NCI-H2029 treated with DMSO at 0.1 percent for 48 hours (cell line): Measurements from ENCODE around the gene CYBC1.

Experiments
- DNase-seq: peaks from one replicate; lab custom pipeline; 2025; lab: John Stamatoyannopoulos, UW

The CYBC1 gene

DNA sequence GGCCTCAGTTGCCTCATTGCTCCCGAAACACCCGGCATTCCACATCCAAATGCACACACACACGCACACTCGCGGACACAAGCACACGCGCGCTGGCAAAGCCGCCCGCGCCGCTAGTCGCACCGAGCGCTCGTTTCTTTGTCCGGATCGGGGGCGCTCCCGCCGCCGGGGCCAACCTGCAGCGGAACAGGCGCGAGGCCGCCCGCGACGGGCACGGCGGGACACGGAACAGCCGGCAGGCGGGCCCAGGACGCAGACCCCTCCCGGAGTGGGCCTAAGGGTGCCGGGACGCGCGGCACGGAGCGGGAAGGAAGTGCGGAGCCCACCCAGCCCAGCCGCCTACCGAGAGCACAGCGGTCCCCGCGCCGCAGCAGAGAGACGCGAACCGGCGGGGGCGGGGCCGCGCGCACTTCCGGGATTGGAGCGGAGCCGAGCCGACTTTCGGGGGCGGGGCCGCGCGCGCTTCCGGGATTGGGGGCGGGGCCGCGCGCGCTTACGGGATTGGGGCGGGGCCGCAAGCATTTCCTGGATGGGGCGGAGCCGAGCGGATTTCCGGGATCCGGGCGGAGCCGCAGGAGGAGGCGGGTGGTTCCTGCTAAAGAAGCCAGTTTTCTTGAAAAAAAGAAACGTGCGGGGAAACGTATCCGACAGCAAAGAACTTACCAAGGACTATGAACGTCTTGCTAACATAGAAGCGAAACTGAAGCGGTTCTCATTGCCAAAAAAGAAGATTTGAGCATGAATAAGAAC, at the start of gene CYBC1:
Gene CYBC1, minus strand, starts transcription at position 396 of the 750 bp plus-strand sequence. CDS start 1,498 bp downstream, outside the sequence.
- peak; percentile 35 for DNase-seq

DNA sequence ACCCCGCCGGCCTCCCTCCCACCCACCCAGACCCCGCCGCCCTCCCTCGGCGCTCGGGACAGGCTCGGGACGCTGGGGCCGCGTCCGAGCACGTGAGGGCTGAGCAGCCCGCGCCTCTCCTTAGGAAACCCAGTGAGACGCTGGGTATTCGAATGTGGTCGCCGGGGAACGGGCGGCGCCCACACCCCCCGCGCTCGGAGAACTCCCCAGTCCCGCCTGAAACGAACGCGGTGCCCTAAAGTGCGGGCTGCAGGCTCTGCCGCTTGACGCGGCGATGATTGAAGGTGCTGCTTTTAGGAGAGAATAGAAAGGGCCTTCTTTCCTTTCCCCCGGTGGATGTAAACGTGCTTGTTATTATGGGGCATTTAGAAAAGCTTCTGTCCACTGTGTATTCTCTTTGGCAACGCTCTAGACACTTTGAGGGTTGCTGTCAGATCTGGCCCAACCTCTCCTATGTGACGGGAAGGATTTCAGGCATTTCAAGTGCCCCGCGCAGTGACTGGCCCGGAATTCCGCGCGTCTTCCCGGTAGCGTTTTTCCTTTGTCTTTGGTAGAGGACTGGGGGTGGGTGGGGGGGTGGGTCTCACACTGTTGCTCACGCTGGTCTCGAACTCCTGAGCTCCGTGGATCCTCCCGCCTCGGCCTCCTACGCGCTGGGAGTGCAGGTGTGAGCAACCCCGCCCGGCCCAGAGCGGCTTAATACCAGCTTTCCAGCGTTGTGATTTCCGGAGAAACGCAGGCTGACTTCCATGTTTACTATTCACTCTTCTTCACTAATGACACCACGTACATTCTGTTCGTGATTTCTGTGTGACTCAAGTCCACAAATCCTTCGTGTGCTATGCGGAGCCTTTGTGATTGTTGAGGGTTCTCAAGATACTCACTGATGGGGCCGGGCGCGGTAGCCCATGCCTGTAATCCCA, 47.2 kb upstream of the CYBC1 start:
- DNase-seq = no peak

DNA sequence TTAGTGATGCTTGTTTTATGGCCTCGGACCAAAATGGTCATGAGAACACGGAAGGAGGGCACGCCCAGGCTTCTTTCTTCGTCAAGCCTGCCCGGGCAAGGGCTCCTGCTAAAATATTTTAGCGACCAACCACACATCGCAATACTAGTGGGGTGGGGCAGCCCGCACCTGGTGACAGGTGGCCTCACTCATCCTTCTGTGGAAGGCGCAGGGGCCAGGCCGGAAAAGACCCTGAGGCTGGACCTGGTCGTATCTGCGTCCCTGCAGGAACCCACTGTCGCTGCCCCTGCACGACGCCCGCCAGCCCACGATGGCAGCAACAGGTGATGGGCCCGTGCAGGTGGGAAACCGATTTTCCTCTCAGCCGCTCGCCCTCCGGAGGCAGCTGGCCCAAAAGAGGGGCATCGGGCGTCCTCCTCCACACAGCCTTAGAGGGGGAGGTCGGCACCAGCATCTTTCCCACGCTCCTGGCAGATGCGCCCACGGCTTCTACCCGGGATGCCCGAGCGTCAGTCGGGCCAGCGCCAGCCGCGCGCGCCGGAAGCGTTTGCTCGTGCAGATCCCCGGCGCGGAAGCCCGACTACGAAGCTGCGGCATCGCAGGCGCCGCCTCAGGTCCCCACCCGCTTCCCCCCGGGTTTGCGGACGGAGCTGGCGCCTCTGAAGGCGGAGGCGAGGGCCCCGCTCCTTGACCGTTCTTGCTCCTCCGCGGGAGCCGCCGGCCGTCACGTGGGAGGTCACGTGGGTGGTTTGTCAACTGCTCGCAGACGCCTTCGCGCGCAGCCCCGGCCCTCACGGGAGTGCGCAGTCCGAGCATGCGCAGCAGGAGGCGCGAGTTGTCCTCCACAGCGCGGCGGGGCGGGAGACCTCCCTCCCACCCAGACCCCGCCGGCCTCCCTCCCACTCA, 46.2 kb upstream of the CYBC1 start:
- DNase-seq = peak; percentile 33

DNA sequence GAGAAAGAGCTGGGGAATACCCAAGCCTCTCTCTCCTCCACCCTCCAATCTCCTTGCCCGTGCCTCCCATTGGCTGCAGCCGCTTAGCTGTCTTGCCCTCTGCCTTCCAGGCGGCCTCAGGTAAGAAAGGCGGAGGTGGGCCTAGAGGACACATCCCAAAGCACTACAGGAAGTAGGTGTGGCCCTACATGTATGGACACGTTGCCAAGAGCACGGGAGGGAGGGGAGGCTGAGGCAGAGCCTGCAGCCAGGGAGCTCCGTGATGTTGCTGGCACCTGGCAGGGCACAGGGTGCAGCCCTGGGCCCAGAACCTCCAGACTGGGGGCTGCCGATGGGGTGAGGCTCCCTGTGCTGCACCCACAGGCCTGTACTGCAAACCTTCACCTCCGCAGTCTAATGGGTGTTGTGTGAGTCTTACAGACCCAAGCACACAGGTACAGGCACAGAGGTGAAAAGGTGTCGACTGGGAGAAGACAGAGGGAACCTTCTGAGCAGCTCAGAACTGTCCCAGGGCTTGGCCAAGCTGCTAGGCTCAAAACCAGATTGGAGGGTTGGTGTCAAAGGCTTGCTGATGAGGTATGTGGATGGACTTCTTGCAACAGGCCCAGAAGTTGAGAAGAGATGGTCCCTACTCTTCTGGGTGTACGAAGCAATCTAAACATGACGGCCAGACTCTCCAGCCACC, 45.4 kb upstream of the CYBC1 start:
- peak; percentile 60 for DNase-seq

DNA sequence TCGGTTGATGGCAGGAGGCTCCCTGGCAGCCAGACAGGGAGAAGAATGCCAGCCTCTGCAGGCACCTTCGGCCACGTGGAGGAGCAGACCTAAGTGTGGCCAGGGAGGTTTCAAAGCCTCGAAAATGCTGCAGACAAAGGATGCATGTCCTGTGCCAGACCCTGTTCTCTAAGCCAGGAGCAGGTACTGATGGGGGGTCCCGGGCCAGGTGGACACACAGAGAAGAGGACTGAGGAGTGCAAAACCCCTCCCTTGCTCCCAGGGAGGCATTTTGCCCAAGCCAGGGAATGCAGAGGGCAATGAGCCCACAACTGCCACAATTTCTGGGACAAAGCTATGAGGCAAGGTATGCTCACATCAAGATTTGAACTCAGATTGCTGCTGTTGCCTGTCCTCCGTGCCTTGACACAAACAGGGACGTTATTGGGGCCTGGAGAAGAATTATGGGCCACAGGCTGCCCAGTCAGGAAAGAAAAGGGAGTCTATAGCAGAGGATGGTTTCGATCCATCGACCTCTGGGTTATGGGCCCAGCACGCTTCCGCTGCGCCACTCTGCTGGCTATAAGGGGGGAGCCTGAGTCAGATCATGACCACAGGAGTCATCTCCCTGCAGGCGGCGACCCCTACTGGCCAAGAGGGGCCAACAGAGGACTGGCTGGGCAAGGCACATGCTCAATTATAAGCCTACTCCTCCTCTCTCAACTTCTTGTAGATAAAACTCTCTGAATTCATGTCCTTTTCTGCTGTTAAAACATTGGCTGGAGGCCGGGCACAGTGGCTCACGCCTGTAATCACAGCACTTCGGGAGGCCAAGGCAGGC, 43.9 kb upstream of the CYBC1 start:
- DNase-seq = peak; percentile 59

DNA sequence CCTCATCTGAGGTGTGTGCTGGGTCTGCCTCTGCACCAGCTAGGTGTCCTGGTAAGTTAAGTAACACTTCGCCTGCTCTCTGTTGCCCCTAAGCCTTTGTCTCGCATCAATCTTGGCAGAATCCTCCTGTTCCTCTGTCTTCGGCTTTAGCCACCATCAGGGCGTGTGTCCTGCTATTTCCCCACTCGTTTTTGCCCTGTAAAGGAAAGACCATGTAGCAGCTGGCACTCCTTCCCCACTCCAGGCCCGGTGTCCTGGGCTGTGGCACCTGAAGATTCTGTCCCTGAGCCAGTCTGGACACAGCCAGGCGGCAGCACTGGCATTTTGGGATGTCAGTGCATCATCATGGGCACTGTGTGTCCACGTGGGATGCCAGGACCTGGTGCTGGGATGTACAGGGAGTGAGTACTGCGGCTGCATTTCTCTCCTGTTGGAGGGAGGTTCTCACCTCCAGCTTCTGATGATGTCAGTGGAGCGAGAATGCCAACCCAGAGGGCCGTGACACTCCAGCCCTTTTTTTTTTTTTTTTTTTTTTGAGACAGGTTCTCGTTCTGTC, 42.8 kb upstream of the CYBC1 start:
- no peak for DNase-seq

DNA sequence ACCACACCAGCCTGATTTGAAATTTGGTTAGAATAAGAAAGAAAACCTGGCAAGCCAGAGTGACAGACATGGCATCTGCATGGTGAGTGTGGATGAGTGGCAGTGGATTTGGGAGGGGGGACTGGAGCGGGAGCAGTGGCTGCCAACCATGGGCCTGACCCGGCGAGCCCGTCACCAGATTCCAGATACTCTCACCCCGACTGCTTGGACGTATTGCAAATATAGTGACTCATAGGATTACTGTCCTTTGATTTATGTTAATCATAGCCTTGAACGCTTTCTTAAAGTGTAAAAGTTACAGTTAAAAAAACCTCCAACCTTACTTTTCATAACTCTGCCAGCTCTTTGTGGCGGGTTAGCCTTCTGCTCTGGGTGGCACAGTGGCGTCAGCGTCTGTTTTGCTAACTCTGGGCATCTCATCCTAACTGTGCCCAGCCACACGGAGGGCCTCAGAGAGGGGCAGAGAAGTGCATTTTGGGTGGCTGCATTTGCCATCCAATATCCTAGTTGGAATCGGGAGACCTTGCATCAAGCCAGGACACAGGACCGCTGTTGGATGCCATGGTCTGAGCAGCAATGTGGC, 42.2 kb upstream of the CYBC1 start:
- DNase-seq = no peak

DNA sequence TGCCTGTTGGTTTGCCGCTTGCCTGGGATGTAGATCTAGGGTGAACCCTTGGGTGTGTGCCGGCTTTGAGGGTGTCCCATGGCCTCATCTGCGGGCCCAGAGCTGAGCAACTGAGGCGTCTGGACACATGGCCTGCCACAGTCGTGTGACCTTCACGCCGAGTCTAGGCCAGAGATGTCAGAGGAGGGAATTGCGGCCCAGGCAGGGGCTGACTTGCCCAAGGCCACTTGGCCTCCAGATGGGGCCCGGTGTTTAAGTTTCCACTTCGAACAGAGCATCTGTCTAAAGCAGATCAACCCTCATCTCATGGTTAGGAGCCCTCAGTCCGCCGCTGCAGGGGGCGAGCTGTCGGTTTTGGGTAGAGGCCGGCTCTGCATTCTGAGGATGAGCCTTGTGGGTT, 41.0 kb upstream of the CYBC1 start:
- no peak for DNase-seq

DNA sequence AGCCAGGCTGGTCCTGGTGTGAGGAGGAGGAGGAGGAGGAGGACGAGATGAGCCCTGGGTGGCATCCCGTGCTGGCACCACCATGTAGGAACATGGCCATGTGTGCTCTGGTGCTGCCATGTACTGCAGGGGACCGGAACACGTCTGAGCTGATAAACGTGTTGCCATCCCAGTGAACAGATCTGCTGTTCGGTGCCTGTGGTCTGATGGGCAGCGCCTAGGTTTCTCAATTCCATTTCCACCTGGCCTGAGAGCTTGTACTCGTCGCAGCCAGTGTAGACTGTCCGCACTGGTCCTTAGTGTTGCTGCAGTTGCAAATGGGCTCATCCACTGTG, 40.6 kb upstream of the CYBC1 start:
- no peak for DNase-seq

DNA sequence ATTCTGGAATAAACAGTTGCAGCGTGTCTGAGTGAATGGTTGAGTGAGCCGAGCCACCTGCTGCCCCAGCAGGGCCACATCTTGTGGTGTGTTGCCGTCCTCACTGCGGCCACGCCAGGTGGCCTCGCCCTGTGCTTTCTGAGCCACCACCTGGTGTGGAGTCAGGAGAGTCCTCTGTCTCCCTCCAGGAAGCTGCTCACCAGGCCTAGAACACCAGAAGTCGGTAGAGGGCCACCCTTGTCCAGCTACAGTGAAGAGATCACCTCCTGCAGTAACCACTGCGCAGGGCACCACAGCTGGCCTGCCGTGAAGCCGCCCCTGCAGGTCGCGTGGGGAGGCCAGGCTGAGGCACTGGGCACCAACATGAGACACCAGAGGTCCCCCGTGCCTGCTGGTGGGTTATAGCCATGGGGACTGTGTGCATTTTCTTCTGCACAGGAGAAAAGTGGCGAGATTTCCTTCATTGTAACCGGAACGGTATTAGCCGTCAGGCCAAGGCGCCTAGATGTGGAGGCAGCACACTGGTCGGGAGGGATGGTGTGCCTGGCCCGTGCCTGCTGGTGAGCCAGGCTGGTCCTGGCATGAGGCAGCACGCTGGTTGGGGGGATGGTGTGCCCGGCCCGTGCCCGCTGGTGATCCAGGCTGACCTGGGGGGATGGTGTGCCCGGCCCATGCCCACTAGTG, 40.1 kb upstream of the CYBC1 start:
- no peak for DNase-seq

DNA sequence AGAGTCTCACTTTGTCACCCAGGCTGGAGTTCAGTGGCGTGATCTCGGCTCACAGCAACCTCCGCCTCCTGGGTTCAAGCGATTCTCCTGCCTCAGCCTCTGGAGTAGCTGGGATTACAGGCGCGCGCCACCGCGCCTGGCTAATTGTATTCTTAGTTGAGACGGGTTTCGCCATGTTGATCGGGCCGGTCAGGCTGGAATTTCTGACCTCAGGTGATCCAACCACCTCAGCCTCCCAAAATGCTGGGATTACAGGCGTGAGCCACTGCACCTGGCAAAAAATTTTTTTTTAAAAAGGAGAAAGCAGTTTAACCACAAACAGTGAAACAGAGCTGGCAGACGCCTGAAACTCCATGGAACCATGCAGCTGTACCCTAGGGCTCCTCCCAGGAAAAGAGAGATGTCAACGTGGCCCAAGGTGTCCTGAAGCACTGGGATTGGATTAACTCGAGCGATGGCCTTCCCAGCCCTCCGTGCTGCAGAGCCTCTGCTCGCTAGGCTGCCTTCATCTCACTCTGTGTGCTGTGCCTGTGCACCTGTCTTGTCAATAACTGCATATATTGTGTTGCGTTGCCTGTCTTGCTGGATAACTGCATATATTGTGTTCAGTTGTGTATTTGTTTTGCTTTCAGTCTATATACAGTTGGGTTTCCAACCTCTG, 39.4 kb upstream of the CYBC1 start:
- no peak for DNase-seq

DNA sequence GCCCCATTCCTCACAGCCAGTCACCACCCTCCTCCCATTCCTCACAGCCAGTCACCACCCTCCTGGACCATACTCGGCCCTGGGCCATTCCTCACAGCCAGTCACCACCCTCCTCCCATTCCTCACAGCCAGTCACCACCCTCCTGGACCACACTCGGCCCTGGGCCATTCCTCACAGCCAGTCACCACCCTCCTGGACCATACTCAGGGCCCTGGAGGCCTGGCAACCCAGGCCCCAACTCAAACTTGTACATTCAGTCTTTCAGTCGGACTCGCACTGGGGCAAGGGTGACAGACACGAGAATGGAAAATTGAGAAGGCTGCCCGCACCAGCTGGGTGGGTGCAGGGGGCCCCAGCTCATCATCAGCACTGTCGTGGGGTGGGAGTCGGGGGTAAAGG, 38.6 kb upstream of the CYBC1 start:
- no peak for DNase-seq

DNA sequence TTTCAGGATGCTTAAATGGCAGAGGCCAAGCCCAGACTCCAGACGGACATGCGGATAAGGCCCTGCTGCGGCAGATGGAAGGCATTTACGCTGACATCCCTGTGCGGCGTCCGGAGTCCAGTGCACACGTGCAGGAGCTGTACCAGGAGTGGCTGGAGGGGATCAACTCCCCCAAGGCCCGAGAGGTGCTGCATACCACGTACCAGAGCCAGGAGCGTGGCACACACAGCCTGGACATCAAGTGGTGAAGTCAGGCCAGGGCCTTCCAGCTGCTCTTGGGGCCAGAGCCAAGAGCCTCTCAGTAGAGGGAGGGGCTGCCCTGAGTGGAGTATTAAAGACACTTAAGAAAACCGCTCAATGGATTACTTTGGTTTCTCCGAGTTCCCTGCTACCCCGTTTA, 37.4 kb upstream of the CYBC1 start:
- DNase-seq = no peak

DNA sequence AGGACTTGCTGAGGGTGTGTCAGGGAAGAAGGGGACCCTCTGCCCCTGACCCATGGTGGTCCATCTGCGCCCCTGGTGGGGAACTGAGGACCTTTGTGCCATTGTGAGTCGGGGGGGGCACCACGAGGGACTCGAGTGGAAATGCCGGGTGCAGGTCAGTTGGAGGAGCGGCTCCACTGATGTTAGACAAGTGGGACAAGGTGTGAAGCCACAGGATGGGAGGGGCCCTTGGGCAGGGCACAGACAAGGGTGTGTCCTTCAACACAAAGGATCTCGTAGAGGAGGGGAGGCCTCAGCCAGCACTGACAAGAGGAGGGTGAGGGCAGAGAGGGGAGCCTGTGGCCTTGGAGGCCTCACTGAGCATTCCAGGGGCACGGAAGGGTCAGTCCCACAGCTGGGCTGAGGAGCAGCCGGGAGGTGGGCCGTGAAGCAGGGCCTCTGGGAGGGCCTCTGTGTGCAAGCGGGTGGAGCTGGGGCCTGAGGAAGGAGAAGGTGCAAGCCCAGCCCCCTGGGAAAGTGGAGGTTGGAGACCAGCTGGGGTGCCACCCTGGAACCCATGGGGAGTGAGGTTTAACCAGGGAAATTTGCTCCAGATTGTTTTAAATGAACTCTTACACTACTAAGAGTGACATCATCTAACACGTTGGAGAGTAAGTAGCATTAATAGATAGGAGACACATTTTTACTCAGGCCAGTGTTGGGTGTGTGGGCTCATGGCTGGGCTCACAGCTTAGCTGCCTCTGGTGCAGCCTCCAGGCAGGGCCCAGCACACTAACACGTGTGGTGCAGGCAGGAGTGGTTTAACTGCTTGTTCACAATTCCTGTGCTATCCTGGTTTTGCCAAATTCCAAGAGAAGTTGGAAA, 35.9 kb upstream of the CYBC1 start:
- DNase-seq = no peak

DNA sequence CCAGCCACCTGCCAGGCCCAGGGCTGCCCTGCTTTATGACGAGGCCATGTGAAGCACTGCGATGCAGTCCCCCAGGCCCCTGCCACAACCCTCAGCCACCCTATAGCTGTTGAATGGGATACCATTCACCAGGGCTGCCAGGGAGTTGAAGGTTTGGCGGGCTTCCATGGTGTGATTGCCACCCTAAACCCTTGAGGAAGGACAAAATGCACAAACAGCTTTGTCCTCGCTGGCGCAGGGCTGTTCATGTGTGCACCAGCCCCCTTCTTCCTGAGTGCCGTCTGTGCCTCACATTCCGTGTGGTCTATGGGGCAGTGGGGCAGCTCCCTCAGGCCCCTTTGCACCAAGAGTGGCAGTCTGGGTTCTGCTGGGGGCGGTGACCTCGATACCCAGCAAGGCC, 33.3 kb upstream of the CYBC1 start:
- DNase-seq = no peak

DNA sequence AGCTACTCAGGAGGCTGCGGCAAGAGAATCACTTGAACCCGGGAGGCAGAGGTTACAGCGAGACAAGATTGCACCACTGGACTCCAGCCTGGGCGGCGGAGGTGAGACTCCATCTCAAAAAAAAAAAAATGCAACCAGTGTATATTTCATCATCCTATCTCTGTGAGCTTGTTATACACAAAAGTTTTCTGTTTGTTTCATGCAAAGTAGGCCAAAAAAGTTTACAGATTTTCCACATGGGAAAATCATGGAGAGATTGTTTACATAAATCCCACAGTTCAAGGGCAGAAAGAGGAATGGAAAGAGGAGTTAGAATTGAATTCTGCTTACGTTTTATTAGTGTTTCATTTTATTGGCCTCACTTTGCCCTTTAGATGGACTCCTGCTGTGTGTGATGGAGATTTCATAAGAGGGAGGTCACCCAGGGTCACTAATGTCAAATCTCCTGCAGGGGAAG, 32.7 kb upstream of the CYBC1 start:
- no peak for DNase-seq

DNA sequence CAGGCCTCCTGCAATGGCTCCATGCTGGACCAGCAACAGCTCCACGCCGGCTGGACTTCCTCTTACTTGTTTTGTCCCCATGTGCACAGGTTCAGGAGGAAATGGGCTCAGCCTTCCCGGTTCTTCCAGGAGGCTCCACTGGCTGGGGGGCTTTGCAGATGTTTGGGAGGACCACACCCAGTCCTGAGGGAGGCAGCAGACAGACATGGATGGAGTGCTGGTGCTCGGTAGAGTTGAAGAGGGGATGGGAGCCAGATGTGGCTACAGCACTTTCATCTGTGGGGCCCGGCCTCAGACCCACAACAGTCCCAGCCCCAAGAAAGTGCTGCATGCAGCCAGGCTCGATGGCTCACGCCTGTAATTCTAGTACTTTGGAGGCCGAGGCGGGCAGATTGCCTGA, 29.8 kb upstream of the CYBC1 start:
- no peak for DNase-seq

DNA sequence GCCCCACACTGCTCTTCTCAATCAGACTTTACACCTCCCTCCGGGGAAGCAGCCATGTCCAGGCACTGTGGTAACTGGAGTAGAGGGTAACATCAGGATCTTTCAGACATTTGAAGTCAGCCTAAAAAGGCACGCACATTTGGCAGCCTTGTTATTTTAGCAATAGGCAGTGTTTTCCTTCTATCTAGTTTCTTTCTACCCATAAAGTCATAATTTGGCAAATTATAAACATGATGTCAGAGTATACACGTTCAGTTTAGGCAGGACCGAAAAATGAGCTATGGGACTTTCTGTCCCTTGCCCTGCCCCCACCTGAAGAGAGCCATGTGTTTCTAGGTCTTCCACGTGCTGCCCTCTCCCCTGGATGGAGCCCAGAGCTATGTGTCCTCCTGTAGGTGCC, 29.1 kb upstream of the CYBC1 start:
- DNase-seq = no peak
